GM19455 (cell line): ENCODE results near the gene RSF1.
"Not testable (repeated sequence)": the region's sequence is repeated elsewhere in the genome, so short reads cannot be mapped to it uniquely, and the experiment has no call there.

ENCODE experiments used
- ATAC-seq: cut with Tn5 transposase; IDR thresholded peaks from one replicate; pipeline ENCODE4 v1.9.1; 2021; ENCODE audit not compliant: unreplicated experiment

Gene RSF1

GRCh38 chr11:77820565-77821348, at the start of gene RSF1, which contains the start of gene AAMDC:
TSS of gene RSF1 (minus strand) at chr11:77820722. CDS start at chr11:77820714, 8 bp downstream.
TSS of gene AAMDC (plus strand) at chr11:77821144. CDS start at chr11:77842497, 21,353 bp downstream.
- peak; percentile 84 for ATAC-seq

DNA sequence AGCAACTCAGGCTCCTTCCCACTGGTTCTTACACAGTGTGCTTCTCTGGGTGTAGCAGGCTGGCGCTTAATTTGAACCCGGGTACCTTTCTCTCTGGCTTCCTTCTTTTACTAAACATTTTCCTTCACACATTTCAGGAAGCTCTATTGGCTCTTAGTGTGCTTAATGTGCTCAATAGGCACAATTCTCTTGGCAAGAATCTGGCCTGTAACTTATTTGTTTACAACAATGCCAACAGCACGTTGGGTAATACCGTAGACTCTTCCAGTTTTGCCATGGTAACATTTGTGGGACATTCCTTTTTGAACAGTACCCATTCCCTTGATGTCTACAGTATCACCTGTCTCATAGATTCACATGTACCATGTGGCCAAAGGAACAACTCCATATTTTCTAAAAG, 48.2 kb upstream of the RSF1 start:
- ATAC-seq: no peak

DNA sequence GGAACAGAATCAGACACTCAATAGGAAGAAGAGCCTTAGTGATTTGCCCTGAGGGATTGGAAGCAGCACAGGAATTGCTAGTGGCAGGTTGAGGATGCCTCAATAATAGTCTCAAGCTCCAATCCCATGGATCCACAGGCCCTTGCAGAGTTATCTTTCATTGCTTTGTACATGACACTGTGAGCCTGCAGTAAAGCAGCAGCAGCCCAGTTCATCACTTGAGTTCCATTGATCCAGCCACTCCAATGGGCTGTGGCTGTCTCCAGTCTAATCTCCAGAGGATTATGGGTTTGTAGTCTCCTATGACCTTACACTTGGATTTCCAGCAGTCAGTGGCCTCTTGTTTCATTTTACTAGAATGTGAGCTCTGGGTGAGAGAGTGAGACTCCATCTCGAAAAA, 45.8 kb upstream of the RSF1 start:
- no peak for ATAC-seq

DNA sequence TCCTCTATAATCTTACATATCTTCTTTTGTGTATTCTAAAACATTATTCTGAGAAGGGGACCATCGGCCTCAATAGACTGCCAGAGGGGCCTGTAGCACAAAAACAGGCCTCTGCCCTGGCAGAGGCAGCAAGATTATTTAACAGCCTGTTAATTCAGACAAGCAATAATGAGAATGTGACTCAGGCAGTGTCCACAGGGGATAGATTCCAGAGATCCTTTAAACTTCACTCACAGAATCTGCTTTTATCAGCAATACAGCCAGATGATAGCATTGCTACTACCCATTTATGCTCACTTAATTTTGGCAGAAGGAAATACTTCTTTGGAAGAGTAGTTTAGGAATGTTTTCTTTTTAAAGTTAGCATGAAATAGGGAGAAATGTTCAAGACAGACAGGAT, 45.3 kb upstream of the RSF1 start:
- ATAC-seq: no peak

GRCh38 chr11:77861444-77861843, 40.9 kb upstream of the RSF1 start:
- ATAC-seq: not testable (repeated sequence)

DNA sequence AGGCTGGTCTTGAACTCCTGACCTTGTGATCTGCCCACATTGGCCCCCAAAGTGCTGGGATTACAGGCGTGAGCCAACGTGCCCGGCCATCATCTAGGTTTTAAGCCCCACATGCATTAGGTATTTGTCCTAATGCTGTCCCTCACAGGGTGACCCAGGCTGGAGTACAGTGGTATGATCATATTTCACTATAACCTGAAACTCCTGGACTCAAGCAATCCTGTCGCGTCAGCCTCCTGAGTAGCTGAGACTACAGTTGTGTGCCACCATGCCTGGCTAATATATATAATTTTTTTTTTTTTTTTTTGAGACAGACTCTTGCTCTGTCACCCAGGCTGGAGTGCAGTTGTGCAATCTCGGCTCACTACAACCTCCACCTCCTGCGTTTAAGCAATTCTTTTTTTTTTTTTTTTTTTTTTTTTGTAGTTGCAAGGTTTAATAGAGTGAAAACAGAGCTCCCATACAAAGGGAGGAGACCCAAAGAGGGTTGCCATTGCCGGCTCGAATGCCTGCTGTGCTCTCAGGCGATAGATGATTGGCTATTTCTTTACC, 37.5 kb upstream of the RSF1 start:
- ATAC-seq: not testable (repeated sequence)

DNA sequence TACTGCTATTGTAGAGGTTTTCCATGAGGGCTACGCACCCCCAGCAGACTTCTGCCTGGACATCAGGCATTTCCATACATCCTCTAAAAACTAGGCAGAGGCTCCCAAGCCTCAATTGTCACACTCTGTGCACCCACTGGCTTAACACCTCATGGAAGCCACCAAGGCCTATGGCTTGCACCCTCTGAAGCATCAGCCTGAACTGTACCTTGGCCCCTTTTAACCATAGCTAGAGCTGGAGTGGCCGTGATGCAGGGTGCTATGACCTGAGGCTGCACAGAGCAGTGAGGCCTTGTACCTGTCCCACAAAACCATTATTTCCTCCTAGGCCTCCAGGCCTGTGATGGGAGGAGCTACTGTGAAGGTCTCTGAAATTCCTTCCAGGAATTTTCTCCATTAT, 34.3 kb upstream of the RSF1 start:
- no peak for ATAC-seq

DNA sequence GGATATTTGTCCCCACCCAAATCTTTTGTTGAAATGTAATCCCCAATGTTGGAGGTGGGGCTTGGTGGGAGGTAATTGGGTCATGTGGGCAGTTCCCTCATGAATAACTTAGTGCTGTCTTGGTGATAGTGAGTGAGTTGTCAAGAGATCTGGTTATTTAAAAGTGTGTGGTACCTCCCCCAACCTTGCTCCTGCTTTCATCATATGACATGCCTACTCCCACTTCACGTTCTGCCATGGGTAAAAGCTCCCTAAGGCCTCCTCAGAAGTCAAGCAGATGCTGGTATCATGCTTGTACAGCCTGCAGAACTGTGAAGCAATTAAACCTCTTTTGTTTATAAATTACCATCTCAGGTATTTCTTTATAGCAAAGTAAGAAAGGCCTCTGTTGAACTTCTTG, 31.0 kb upstream of the RSF1 start:
- ATAC-seq: no peak

GRCh38 chr11:77843700-77844099, 23.2 kb upstream of the RSF1 start:
- not testable (repeated sequence) for ATAC-seq

GRCh38 chr11:77842441-77843121, 22.1 kb upstream of the RSF1 start:
- ATAC-seq: no peak

DNA sequence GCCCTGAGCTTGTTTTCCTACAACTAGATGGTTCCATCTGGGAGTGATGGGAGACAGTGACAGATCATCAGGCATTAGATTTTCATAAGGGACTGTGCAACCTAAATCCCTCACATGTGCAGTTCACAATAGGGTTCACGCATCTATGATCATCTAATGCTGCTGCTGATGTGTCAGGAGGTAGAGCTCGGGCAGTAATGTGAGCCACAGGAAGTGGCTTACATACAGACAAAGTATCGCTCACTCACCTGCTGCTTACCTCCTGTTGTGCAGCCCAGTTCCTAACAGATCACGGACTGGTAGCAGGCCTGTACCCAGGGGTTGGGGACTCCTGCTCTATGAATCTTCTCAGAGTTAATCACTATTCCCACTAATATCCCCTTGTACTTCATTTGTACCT, 12.8 kb upstream of the RSF1 start:
- ATAC-seq: no peak

GRCh38 chr11:77828926-77829325, 8.4 kb upstream of the RSF1 start:
- no peak for ATAC-seq

DNA sequence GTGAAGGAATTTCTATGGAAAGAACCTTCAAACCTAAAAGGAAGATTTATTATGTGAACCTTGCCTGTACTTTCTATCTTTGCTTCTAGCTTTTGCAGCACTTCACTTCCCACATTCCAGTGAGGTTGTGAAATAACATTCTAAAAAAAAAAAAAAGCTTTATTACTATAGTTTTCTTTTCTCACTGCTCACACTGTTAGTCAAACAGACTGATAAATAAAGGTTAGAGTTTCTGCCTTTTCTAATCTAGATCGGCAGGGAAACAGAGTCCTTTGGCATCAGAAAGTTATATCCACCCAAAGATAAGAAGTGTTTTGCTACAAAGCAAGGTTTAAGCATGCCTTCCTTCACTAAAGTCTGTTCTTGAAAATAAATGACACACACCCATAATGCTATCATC, 3.3 kb upstream of the RSF1 start:
- no peak for ATAC-seq

GRCh38 chr11:77822126-77822525, 1.6 kb upstream of the RSF1 start:
- not testable (repeated sequence) for ATAC-seq

GRCh38 chr11:77821349-77821851, 878 bp upstream of the RSF1 start:
- no peak for ATAC-seq

DNA sequence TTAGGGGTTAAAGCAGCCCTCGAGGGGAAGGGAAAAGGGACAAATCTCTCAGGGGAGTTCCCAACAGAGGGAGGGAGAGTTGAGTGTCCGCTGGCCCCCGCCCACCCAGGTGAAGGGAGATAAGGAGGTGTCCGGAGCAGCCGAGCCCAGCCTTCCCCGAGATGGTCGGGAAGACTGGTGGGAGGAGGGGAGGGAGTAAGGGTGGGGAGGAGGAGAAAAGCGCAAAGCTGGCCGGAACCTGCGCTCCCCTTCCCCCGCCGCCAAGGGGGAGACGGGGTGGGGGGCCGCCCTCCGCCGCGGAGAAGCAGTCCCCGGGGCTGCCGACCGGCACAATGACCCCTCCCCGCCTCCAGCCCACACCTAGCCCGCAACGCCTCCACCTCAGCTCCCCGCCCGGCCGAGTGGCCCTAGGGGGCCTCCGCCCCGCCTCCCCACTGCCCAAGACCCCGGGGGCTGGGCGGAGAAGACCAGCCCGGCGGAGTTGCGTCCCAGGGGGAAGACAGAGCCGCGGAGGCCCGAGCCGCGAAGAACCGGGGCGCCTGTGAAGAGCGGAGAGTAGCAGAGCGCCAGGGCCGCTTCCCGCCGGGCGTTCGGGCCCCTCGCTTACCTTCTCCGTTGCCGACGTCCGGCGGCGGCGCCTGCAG, 479 bp downstream of the RSF1 start:
- ATAC-seq: peak; percentile 15

DNA sequence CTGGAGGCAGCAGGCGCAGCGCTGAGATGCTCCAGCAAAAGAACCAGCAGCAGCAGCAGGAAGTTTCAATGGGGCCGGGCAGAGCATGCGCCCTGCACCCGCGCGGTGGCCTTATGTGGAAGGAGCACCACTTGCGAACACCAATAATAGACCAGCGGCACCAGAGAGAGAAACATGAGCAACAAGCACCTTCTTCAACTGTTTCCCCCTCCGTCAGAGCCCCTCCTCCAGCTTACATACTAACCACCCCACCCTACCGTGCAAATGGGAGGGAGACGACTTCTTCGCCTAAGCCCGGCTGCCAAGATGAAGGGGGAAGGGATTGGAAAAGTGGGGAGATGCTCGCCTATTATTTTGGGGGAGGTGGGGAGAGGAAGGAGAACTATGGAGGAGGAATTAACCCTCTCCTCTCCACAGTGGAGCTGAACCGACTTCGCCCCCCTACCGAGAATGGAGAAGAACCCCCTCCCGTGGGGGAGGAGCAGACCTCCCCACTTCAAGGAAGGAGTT, 1.1 kb downstream of the RSF1 start:
- peak; percentile 47 for ATAC-seq

DNA sequence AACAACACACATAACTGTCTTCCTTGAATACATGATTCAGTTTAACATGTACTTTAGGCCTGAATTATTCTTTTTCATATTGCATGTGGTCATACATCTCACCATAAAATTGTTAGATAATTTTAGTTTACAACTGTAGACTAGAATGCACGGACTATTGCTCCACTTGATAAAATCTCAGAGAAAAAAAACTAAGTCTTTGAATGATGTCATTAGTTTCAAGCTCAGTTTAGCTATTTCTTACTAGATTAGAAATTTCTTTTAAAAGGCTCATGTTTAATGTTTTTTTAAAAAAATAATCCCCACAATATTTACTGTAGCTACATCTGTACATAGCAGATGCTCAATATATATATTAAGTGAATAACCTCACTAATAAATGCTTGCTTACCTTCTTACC, 5.1 kb downstream of the RSF1 start:
- no peak for ATAC-seq

- no peak for ATAC-seq
Measured at GRCh38 chr11:77814848-77815247, 5.7 kb downstream of the RSF1 start.

GRCh38 chr11:77813256-77813655, 7.3 kb downstream of the RSF1 start:
- no peak for ATAC-seq

DNA sequence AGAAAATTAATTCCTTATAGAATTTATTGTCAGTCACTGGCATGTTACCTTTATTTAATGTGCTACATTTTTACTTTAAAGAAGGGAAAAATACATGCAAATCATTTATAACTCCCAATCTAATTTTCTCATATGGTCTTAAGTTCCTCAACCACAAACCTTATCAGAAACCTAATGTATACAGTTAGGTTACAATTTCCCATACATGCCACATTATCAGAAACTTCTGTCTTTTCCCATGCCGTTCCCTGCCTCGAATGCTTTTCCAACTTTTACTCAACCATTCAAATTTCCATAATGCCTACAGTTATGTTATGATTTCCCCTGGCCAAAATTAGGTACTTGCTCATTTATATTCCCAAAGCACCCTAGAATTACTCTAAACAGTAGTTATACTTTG, 13.5 kb downstream of the RSF1 start:
- no peak for ATAC-seq
